Measurements from ENCODE around the gene AGMAT.

The AGMAT gene

GRCh38 chr1:15522551-15522950 is 62.3 kb downstream of the AGMAT start:
- DNase-seq = no peak

All from NCI-H446 treated with DMSO at 0.1 percent for 48 hours (cell line).